H9 (cell line): Measurements from ENCODE around the gene CD9. TPM values are rescaled to one million over a fixed set of nuclear protein-coding genes. Genes with fewer than 3 reads are reported as not detected.

Source experiments
- DNase-seq: peaks from one replicate; pipeline ENCODE4 v3.0.0-alpha.2; 2017
- H2AFZ ChIP-seq: one replicate; pipeline ENCODE4 v1.6.1; 2013; ENCODE audit warnings: mild to moderate bottlenecking, low read length, control low read depth, moderate library complexity
- H2AK5ac ChIP-seq: 2 replicates; pipeline ENCODE4 v1.6.1; 2013; ENCODE audit warnings: low read length, control low read depth, mixed read lengths; ENCODE audit not compliant: insufficient read length
- H2BK120ac ChIP-seq: one replicate; pipeline ENCODE4 v1.6.1; 2013; ENCODE audit warnings: low read depth, mild to moderate bottlenecking, low read length, control low read depth, inconsistent platforms; ENCODE audit not compliant: poor library complexity, severe bottlenecking
- H2BK12ac ChIP-seq: 2 replicates; pipeline ENCODE4 v1.6.1; 2013; ENCODE audit warnings: low read length, control low read depth, mixed read lengths, low read depth; ENCODE audit not compliant: insufficient read length
- H2BK15ac ChIP-seq: 2 replicates; pipeline ENCODE4 v1.6.1; 2013; ENCODE audit warnings: low read depth, low read length, control low read depth
- H2BK20ac ChIP-seq: one replicate; pipeline ENCODE4 v1.6.1; 2013; ENCODE audit warnings: low read depth, mild to moderate bottlenecking, low read length, control low read depth, inconsistent platforms; ENCODE audit not compliant: poor library complexity, severe bottlenecking
- H2BK5ac ChIP-seq: 2 replicates; pipeline ENCODE4 v1.6.1; 2013; ENCODE audit warnings: low read length, control low read depth, mixed read lengths; ENCODE audit not compliant: insufficient read length
- H3K14ac ChIP-seq: 2 replicates; pipeline ENCODE4 v1.6.1; 2013; ENCODE audit warnings: low read length, control low read depth; ENCODE audit not compliant: insufficient read depth
- H3K18ac ChIP-seq: 2 replicates; pipeline ENCODE4 v1.6.1; 2013; ENCODE audit warnings: low read depth, mild to moderate bottlenecking, mixed read lengths, low read length, control low read depth; ENCODE audit not compliant: insufficient read length
- H3K23ac ChIP-seq: 2 replicates; pipeline ENCODE4 v1.6.1; 2013; ENCODE audit warnings: low read length, control low read depth, mixed read lengths, low read depth; ENCODE audit not compliant: insufficient read length
- H3K23me2 ChIP-seq: 2 replicates; pipeline ENCODE4 v1.6.1; 2013; ENCODE audit warnings: low read depth, mild to moderate bottlenecking, mixed read lengths, low read length, control low read depth; ENCODE audit not compliant: insufficient read length, poor library complexity, severe bottlenecking
- H3K27ac ChIP-seq: 2 replicates; pipeline ENCODE4 v1.5.1; 2013; ENCODE audit warnings: low read length, control low read depth, mixed read lengths, low read depth; ENCODE audit not compliant: insufficient read length
- H3K27me3 ChIP-seq: 2 replicates; pipeline ENCODE4 v1.6.1; 2013; ENCODE audit warnings: low read length, control low read depth, inconsistent platforms; ENCODE audit not compliant: insufficient read depth
- H3K4ac ChIP-seq: 2 replicates; pipeline ENCODE4 v1.6.1; 2013; ENCODE audit warnings: low read depth, mild to moderate bottlenecking, control low read depth, inconsistent platforms, low read length, moderate library complexity
- H3K4me1 ChIP-seq: 2 replicates; pipeline ENCODE4 v1.6.1; 2013; ENCODE audit warnings: low read length, control low read depth, inconsistent platforms; ENCODE audit not compliant: insufficient read depth
- H3K4me2 ChIP-seq: 2 replicates; pipeline ENCODE4 v1.6.1; 2013; ENCODE audit warnings: low read length, control low read depth, mixed read lengths; ENCODE audit not compliant: insufficient read length, insufficient read depth
- H3K56ac ChIP-seq: 2 replicates; pipeline ENCODE4 v1.6.1; 2013; ENCODE audit warnings: low read depth, mild to moderate bottlenecking, mixed read lengths, low read length, control low read depth; ENCODE audit not compliant: insufficient read length
- H3K79me1 ChIP-seq: 2 replicates; pipeline ENCODE4 v1.6.1; 2013; ENCODE audit warnings: low read depth, mild to moderate bottlenecking, moderate library complexity, low read length, control low read depth, inconsistent platforms; ENCODE audit not compliant: insufficient read depth, poor library complexity, severe bottlenecking
- H3K79me2 ChIP-seq: 2 replicates; pipeline ENCODE4 v1.6.1; 2013; ENCODE audit warnings: low read length, control low read depth, inconsistent platforms; ENCODE audit not compliant: insufficient read depth
- H3K9ac ChIP-seq: 2 replicates; pipeline ENCODE4 v1.6.1; 2013; ENCODE audit warnings: low read length, control low read depth, mixed read lengths; ENCODE audit not compliant: insufficient read length; ENCODE audit errors: extremely low read depth
- H3K9me3 ChIP-seq: one replicate; pipeline ENCODE4 v1.6.1; 2013; ENCODE audit warnings: low read depth, low read length, inconsistent platforms; ENCODE audit not compliant: control insufficient read depth
- H3T11ph ChIP-seq: one replicate; pipeline ENCODE4 v1.6.1; 2013; ENCODE audit warnings: mild to moderate bottlenecking, low read length, control low read depth, inconsistent platforms
- H4K20me1 ChIP-seq: one replicate; pipeline ENCODE4 v1.6.1; 2013; ENCODE audit not compliant: control insufficient read depth, insufficient read length, insufficient read depth
- H4K5ac ChIP-seq: 2 replicates; pipeline ENCODE4 v1.6.1; 2013; ENCODE audit warnings: low read depth, mild to moderate bottlenecking, mixed read lengths, low read length, control low read depth; ENCODE audit not compliant: insufficient read length
- H4K8ac ChIP-seq: replicated peaks from 2 replicates; pipeline ENCODE4 v1.6.1; 2013; ENCODE audit warnings: low read length, control low read depth, mixed read lengths, low read depth; ENCODE audit not compliant: insufficient read length
- H4K91ac ChIP-seq: 2 replicates; pipeline ENCODE4 v1.6.1; 2013; ENCODE audit warnings: low read depth, mild to moderate bottlenecking, moderate library complexity, mixed read lengths, low read length, control low read depth; ENCODE audit not compliant: insufficient read length
- H3K27ac Mint-ChIP-seq, 3 experiments: 2 replicates in 2 of 3; 3 replicates in 1 of 3; pipeline ENCODE4 v1.8.0; 2020 to 2021; ENCODE audit warnings: mixed read lengths in 3 of 3, mild to moderate bottlenecking in 1 of 3, moderate library complexity in 1 of 3
- H3K27me3 Mint-ChIP-seq: 2 replicates; pipeline ENCODE4 v1.8.0; 2021; ENCODE audit warnings: low read depth, mild to moderate bottlenecking, moderate library complexity, mixed read lengths
- H3K36me3 Mint-ChIP-seq, 3 experiments: 2 replicates in 2 of 3; 3 replicates in 1 of 3; pipeline ENCODE4 v1.8.0; 2020 to 2021; ENCODE audit warnings: low read depth in 3 of 3, mixed read lengths in 3 of 3; ENCODE audit not compliant: insufficient read depth in 1 of 3
- H3K4me1 Mint-ChIP-seq, 2 experiments: 2 replicates each; pipeline ENCODE4 v1.8.0; 2020; ENCODE audit warnings: mixed read lengths in 2 of 2
- H3K4me3 Mint-ChIP-seq, 2 experiments: 2 replicates in 1 of 2; 3 replicates in 1 of 2; pipeline ENCODE4 v1.8.0; 2020 to 2021; ENCODE audit warnings: mild to moderate bottlenecking in 2 of 2, mixed read lengths in 2 of 2, moderate library complexity in 1 of 2
- H3K9me3 Mint-ChIP-seq, 2 experiments: 2 replicates in 1 of 2; 3 replicates in 1 of 2; pipeline ENCODE4 v1.8.0; 2020; ENCODE audit warnings: mild to moderate bottlenecking in 2 of 2, mixed read lengths in 2 of 2, moderate library complexity in 1 of 2
- WGBS: extraction: QIAGEN DNeasy Blood & Tissue Kit; methylation state at CpG from one replicate; pipeline ENCODE4 v1.1.7; 2013; ENCODE audit warnings: missing lambda C conversion rate, low lambda C conversion rate, mixed read lengths; ENCODE audit not compliant: insufficient read length; ENCODE audit errors: extremely low coverage; 5-methylcytosine and 5-hydroxymethylcytosine counted together
- total RNA-seq: library from RNA; stranded (reverse); gene quantifications from 2 replicates; pipeline ENCODE4 v1.2.1, GENCODE V29; 2021
- TF ChIP-seq, protein P1 (sequence below): fragments of 200-600 bp; sonication (generic); conservative IDR thresholded peaks from 3 replicates; pipeline ENCODE4 v1.8.0; 2021; ENCODE audit warnings: antibody characterized with exemption, mild to moderate bottlenecking

The CD9 gene
- total RNA-seq, 1 experiment from 2014 or later, result 132 TPM

DNA sequence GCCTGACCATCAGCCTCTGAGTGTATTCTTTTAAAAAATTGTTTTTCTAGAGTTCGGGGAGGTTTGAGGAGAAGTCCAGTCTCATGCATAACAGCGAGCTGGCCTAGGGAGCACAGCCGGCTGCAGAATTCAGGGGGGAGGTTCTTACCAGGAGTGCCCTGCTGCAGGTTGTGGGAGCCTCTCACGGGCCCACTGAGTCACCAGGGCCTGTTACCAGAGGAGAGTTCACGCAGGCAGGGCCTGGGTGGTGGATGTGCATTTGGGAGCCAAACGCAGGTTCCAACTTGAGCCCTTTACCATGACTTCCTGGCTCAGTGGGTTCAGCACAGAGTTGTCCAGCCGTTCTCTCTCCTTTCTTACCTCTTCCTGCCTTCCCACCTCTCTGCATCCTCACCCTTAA is 14.4 kb downstream of the CD9 start:
- Histone ChIP-seq H4K91ac (peak overlapping the region; percentile 92), H3K4me2 (peak overlapping the region; percentile 73), H3K56ac (no peak overlapping the region), H2AFZ (no peak overlapping the region), H4K5ac (peak overlapping the region; percentile 73), H2BK120ac (no peak overlapping the region), H3T11ph (no peak overlapping the region), H3K4ac (peak overlapping the region; percentile 48), H3K4me1 (peaks cover 36% of the 10 kb centered on the region; the same call in 1 of the 2 replicates), H2AK5ac (no peak overlapping the region), H3K27ac (peak overlapping the region; percentile 97), H3K27me3 (no peaks in the 10 kb centered on the region), H3K79me1 (peaks cover 3% of the 10 kb centered on the region), H3K23me2 (no peaks in the 10 kb centered on the region), H4K20me1 (no peaks in the 10 kb centered on the region), H2BK15ac (no peak overlapping the region; the same call in 1 of the 2 replicates), H3K14ac (peak overlapping the region; percentile 81), H3K9ac (no peak overlapping the region), H3K79me2 (peaks cover 13% of the 10 kb centered on the region), H3K18ac (peak overlapping the region; percentile 97), H2BK5ac (peak overlapping the region; percentile 89), H3K9me3 (no peaks in the 10 kb centered on the region), H4K8ac (no peak overlapping the region), H3K23ac (no peak overlapping the region), H2BK20ac (peak overlapping the region; percentile 76), H2BK12ac (peak overlapping the region; percentile 96)
- Mint-ChIP-seq H3K4me3 (peak overlapping the region; percentile 45 to 71), H3K27ac (peak overlapping the region; percentile 98 to 100 (median 98)), H3K27me3 (no peaks in the 10 kb centered on the region; the same call in 1 of the 2 replicates), H3K4me1 (peaks cover 71 to 83% of the 10 kb centered on the region in 2 experiments), H3K36me3 (peaks cover 7 to 45% (median 22%) of the 10 kb centered on the region in 3 experiments; a peak in 6 of 7 replicates), H3K9me3 (no peaks in the 10 kb centered on the region; a peak in 1 of 5 replicates)
- DNase-seq, result no peak
- WGBS, result no CpG with 5 or more reads among the region's 7 CpGs
- TF ChIP-seq, protein P1, sequence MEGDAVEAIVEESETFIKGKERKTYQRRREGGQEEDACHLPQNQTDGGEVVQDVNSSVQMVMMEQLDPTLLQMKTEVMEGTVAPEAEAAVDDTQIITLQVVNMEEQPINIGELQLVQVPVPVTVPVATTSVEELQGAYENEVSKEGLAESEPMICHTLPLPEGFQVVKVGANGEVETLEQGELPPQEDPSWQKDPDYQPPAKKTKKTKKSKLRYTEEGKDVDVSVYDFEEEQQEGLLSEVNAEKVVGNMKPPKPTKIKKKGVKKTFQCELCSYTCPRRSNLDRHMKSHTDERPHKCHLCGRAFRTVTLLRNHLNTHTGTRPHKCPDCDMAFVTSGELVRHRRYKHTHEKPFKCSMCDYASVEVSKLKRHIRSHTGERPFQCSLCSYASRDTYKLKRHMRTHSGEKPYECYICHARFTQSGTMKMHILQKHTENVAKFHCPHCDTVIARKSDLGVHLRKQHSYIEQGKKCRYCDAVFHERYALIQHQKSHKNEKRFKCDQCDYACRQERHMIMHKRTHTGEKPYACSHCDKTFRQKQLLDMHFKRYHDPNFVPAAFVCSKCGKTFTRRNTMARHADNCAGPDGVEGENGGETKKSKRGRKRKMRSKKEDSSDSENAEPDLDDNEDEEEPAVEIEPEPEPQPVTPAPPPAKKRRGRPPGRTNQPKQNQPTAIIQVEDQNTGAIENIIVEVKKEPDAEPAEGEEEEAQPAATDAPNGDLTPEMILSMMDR, result no peak
